H9 (cell line): ENCODE results near the gene TNMD. TPM values are rescaled to one million over a fixed set of nuclear protein-coding genes. Genes with fewer than 3 reads are reported as not detected.

Experiments used
- DNase-seq: peaks from one replicate; pipeline ENCODE4 v3.0.0-alpha.2; 2017
- H2AFZ ChIP-seq: one replicate; pipeline ENCODE4 v1.6.1; 2013; ENCODE audit warnings: mild to moderate bottlenecking, low read length, control low read depth, moderate library complexity
- H2AK5ac ChIP-seq: 2 replicates; pipeline ENCODE4 v1.6.1; 2013; ENCODE audit warnings: low read length, control low read depth, mixed read lengths; ENCODE audit not compliant: insufficient read length
- H2BK120ac ChIP-seq: one replicate; pipeline ENCODE4 v1.6.1; 2013; ENCODE audit warnings: low read depth, mild to moderate bottlenecking, low read length, control low read depth, inconsistent platforms; ENCODE audit not compliant: poor library complexity, severe bottlenecking
- H2BK12ac ChIP-seq: 2 replicates; pipeline ENCODE4 v1.6.1; 2013; ENCODE audit warnings: low read length, control low read depth, mixed read lengths, low read depth; ENCODE audit not compliant: insufficient read length
- H2BK15ac ChIP-seq: 2 replicates; pipeline ENCODE4 v1.6.1; 2013; ENCODE audit warnings: low read depth, low read length, control low read depth
- H2BK20ac ChIP-seq: one replicate; pipeline ENCODE4 v1.6.1; 2013; ENCODE audit warnings: low read depth, mild to moderate bottlenecking, low read length, control low read depth, inconsistent platforms; ENCODE audit not compliant: poor library complexity, severe bottlenecking
- H2BK5ac ChIP-seq: 2 replicates; pipeline ENCODE4 v1.6.1; 2013; ENCODE audit warnings: low read length, control low read depth, mixed read lengths; ENCODE audit not compliant: insufficient read length
- H3K14ac ChIP-seq: 2 replicates; pipeline ENCODE4 v1.6.1; 2013; ENCODE audit warnings: low read length, control low read depth; ENCODE audit not compliant: insufficient read depth
- H3K18ac ChIP-seq: 2 replicates; pipeline ENCODE4 v1.6.1; 2013; ENCODE audit warnings: low read depth, mild to moderate bottlenecking, mixed read lengths, low read length, control low read depth; ENCODE audit not compliant: insufficient read length
- H3K23ac ChIP-seq: 2 replicates; pipeline ENCODE4 v1.6.1; 2013; ENCODE audit warnings: low read length, control low read depth, mixed read lengths, low read depth; ENCODE audit not compliant: insufficient read length
- H3K23me2 ChIP-seq: 2 replicates; pipeline ENCODE4 v1.6.1; 2013; ENCODE audit warnings: low read depth, mild to moderate bottlenecking, mixed read lengths, low read length, control low read depth; ENCODE audit not compliant: insufficient read length, poor library complexity, severe bottlenecking
- H3K27ac ChIP-seq: 2 replicates; pipeline ENCODE4 v1.5.1; 2013; ENCODE audit warnings: low read length, control low read depth, mixed read lengths, low read depth; ENCODE audit not compliant: insufficient read length
- H3K27me3 ChIP-seq: 2 replicates; pipeline ENCODE4 v1.6.1; 2013; ENCODE audit warnings: low read length, control low read depth, inconsistent platforms; ENCODE audit not compliant: insufficient read depth
- H3K4ac ChIP-seq: 2 replicates; pipeline ENCODE4 v1.6.1; 2013; ENCODE audit warnings: low read depth, mild to moderate bottlenecking, control low read depth, inconsistent platforms, low read length, moderate library complexity
- H3K4me1 ChIP-seq: 2 replicates; pipeline ENCODE4 v1.6.1; 2013; ENCODE audit warnings: low read length, control low read depth, inconsistent platforms; ENCODE audit not compliant: insufficient read depth
- H3K4me2 ChIP-seq: 2 replicates; pipeline ENCODE4 v1.6.1; 2013; ENCODE audit warnings: low read length, control low read depth, mixed read lengths; ENCODE audit not compliant: insufficient read length, insufficient read depth
- H3K56ac ChIP-seq: 2 replicates; pipeline ENCODE4 v1.6.1; 2013; ENCODE audit warnings: low read depth, mild to moderate bottlenecking, mixed read lengths, low read length, control low read depth; ENCODE audit not compliant: insufficient read length
- H3K79me1 ChIP-seq: 2 replicates; pipeline ENCODE4 v1.6.1; 2013; ENCODE audit warnings: low read depth, mild to moderate bottlenecking, moderate library complexity, low read length, control low read depth, inconsistent platforms; ENCODE audit not compliant: insufficient read depth, poor library complexity, severe bottlenecking
- H3K79me2 ChIP-seq: 2 replicates; pipeline ENCODE4 v1.6.1; 2013; ENCODE audit warnings: low read length, control low read depth, inconsistent platforms; ENCODE audit not compliant: insufficient read depth
- H3K9ac ChIP-seq: 2 replicates; pipeline ENCODE4 v1.6.1; 2013; ENCODE audit warnings: low read length, control low read depth, mixed read lengths; ENCODE audit not compliant: insufficient read length; ENCODE audit errors: extremely low read depth
- H3K9me3 ChIP-seq: one replicate; pipeline ENCODE4 v1.6.1; 2013; ENCODE audit warnings: low read depth, low read length, inconsistent platforms; ENCODE audit not compliant: control insufficient read depth
- H3T11ph ChIP-seq: one replicate; pipeline ENCODE4 v1.6.1; 2013; ENCODE audit warnings: mild to moderate bottlenecking, low read length, control low read depth, inconsistent platforms
- H4K20me1 ChIP-seq: one replicate; pipeline ENCODE4 v1.6.1; 2013; ENCODE audit not compliant: control insufficient read depth, insufficient read length, insufficient read depth
- H4K5ac ChIP-seq: 2 replicates; pipeline ENCODE4 v1.6.1; 2013; ENCODE audit warnings: low read depth, mild to moderate bottlenecking, mixed read lengths, low read length, control low read depth; ENCODE audit not compliant: insufficient read length
- H4K8ac ChIP-seq: replicated peaks from 2 replicates; pipeline ENCODE4 v1.6.1; 2013; ENCODE audit warnings: low read length, control low read depth, mixed read lengths, low read depth; ENCODE audit not compliant: insufficient read length
- H4K91ac ChIP-seq: 2 replicates; pipeline ENCODE4 v1.6.1; 2013; ENCODE audit warnings: low read depth, mild to moderate bottlenecking, moderate library complexity, mixed read lengths, low read length, control low read depth; ENCODE audit not compliant: insufficient read length
- H3K27ac Mint-ChIP-seq, 3 experiments: 2 replicates in 2 of 3; 3 replicates in 1 of 3; pipeline ENCODE4 v1.8.0; 2020 to 2021; ENCODE audit warnings: mixed read lengths in 3 of 3, mild to moderate bottlenecking in 1 of 3, moderate library complexity in 1 of 3
- H3K27me3 Mint-ChIP-seq: 2 replicates; pipeline ENCODE4 v1.8.0; 2021; ENCODE audit warnings: low read depth, mild to moderate bottlenecking, moderate library complexity, mixed read lengths
- H3K36me3 Mint-ChIP-seq, 3 experiments: 2 replicates in 2 of 3; 3 replicates in 1 of 3; pipeline ENCODE4 v1.8.0; 2020 to 2021; ENCODE audit warnings: low read depth in 3 of 3, mixed read lengths in 3 of 3; ENCODE audit not compliant: insufficient read depth in 1 of 3
- H3K4me1 Mint-ChIP-seq, 2 experiments: 2 replicates each; pipeline ENCODE4 v1.8.0; 2020; ENCODE audit warnings: mixed read lengths in 2 of 2
- H3K4me3 Mint-ChIP-seq, 2 experiments: 2 replicates in 1 of 2; 3 replicates in 1 of 2; pipeline ENCODE4 v1.8.0; 2020 to 2021; ENCODE audit warnings: mild to moderate bottlenecking in 2 of 2, mixed read lengths in 2 of 2, moderate library complexity in 1 of 2
- H3K9me3 Mint-ChIP-seq, 2 experiments: 2 replicates in 1 of 2; 3 replicates in 1 of 2; pipeline ENCODE4 v1.8.0; 2020; ENCODE audit warnings: mild to moderate bottlenecking in 2 of 2, mixed read lengths in 2 of 2, moderate library complexity in 1 of 2
- CTCF ChIP-seq: fragments of 200-600 bp; sonication (generic); conservative IDR thresholded peaks from 3 replicates; pipeline ENCODE4 v1.8.0; 2021; ENCODE audit warnings: antibody characterized with exemption, mild to moderate bottlenecking
- WGBS: extraction: QIAGEN DNeasy Blood & Tissue Kit; methylation state at CpG from one replicate; pipeline ENCODE4 v1.1.7; 2013; ENCODE audit warnings: missing lambda C conversion rate, low lambda C conversion rate, mixed read lengths; ENCODE audit not compliant: insufficient read length; ENCODE audit errors: extremely low coverage; 5-methylcytosine and 5-hydroxymethylcytosine counted together
- total RNA-seq: library from RNA; stranded (reverse); gene quantifications from 2 replicates; pipeline ENCODE4 v1.2.1, GENCODE V29; 2021

TNMD gene
- total RNA-seq, 1 experiment from 2014 or later, result 1.7 TPM

- Histone ChIP-seq H2BK15ac (no peak overlapping the region), H3K4me2 (no peak overlapping the region), H2BK20ac (no peak overlapping the region), H3K27ac (no peak overlapping the region), H2AK5ac (no peak overlapping the region), H4K20me1 (no peaks in the 10 kb centered on the region), H4K91ac (no peak overlapping the region), H3K9ac (no peak overlapping the region), H3K18ac (no peak overlapping the region), H3K4me1 (no peaks in the 10 kb centered on the region), H3K56ac (no peak overlapping the region), H3K27me3 (no peaks in the 10 kb centered on the region), H3K79me1 (no peaks in the 10 kb centered on the region), H3K23me2 (no peaks in the 10 kb centered on the region), H3K4ac (no peak overlapping the region), H3K14ac (no peak overlapping the region), H2BK12ac (no peak overlapping the region), H4K5ac (no peak overlapping the region), H2BK5ac (no peak overlapping the region), H2AFZ (no peak overlapping the region), H3K9me3 (no peaks in the 10 kb centered on the region), H3K79me2 (no peaks in the 10 kb centered on the region), H4K8ac (no peak overlapping the region), H3T11ph (no peak overlapping the region), H3K23ac (no peak overlapping the region), H2BK120ac (no peak overlapping the region)
- WGBS, result no CpG with 5 or more reads among the region's 5 CpGs
- H3K36me3 Mint-ChIP-seq, result peaks cover 0 to 34% (median 17%) of the 10 kb centered on the region in 3 experiments; a peak in 5 of 7 replicates
- H3K9me3 Mint-ChIP-seq, result peaks cover 0 to 65% of the 10 kb centered on the region in 2 experiments; a peak in 2 of 5 replicates
- TF ChIP-seq CTCF, result no peak
- H3K27me3 Mint-ChIP-seq, result no peaks in the 10 kb centered on the region
- DNase-seq, result no peak
- H3K27ac Mint-ChIP-seq, result no peak overlapping the region
- H3K4me3 Mint-ChIP-seq, result no peak overlapping the region
- H3K4me1 Mint-ChIP-seq, result no peaks in the 10 kb centered on the region
Measured at GRCh38 chrX:100625985-100626491, 41.3 kb downstream of the TNMD start.
